CD4-positive, alpha-beta T cell treated with Interferon gamma for 1 hour (primary cell): ENCODE data around the gene TMC5.
A peak's percentile ranks its signal among the peaks of the same experiment; 100 is the strongest.
"Not testable (repeated sequence)": the region's sequence is repeated elsewhere in the genome, so short reads cannot be mapped to it uniquely, and the experiment has no call there.

ENCODE experiments used
- DNase-seq: peaks from one replicate; pipeline ENCODE4 v3.0.0-alpha.2; 2020

Gene TMC5

GRCh38 chr16:19417640-19418039 is at the start of gene TMC5:
Gene TMC5 (plus strand): TSS chr16:19417883. CDS start chr16:19440039, 22,156 bp downstream.
- DNase-seq: no peak

GRCh38 chr16:19372541-19372940 is 45.1 kb upstream of the TMC5 start:
- not testable (repeated sequence) for DNase-seq

GRCh38 chr16:19374402-19374801 is 43.3 kb upstream of the TMC5 start:
- no peak for DNase-seq

- DNase-seq: peak; percentile 6
Observed at GRCh38 chr16:19375561-19376158, 42.0 kb upstream of the TMC5 start.

- DNase-seq: no peak
Observed at GRCh38 chr16:19377864-19378263, 39.8 kb upstream of the TMC5 start.

GRCh38 chr16:19378511-19378910 is 39.2 kb upstream of the TMC5 start:
- DNase-seq: no peak

- DNase-seq: no peak
Observed at GRCh38 chr16:19379838-19380237, 37.8 kb upstream of the TMC5 start.

- no peak for DNase-seq
Observed at GRCh38 chr16:19380328-19380727, 37.4 kb upstream of the TMC5 start.

- DNase-seq: no peak
Observed at GRCh38 chr16:19382084-19382801, 35.4 kb upstream of the TMC5 start.

GRCh38 chr16:19382887-19383816 is 34.5 kb upstream of the TMC5 start:
- DNase-seq: no peak

GRCh38 chr16:19384656-19385055 is 33.0 kb upstream of the TMC5 start:
- no peak for DNase-seq

- DNase-seq: no peak
Observed at GRCh38 chr16:19386525-19386924, 31.2 kb upstream of the TMC5 start.

GRCh38 chr16:19389246-19389645 is 28.4 kb upstream of the TMC5 start:
- DNase-seq: peak; percentile 23

GRCh38 chr16:19391185-19391776 is 26.4 kb upstream of the TMC5 start:
- not testable (repeated sequence) for DNase-seq

GRCh38 chr16:19392352-19392751 is 25.3 kb upstream of the TMC5 start:
- no peak for DNase-seq

- no peak for DNase-seq
Observed at GRCh38 chr16:19393226-19394111, 24.2 kb upstream of the TMC5 start.

GRCh38 chr16:19395646-19396267 is 21.9 kb upstream of the TMC5 start:
- not testable (repeated sequence) for DNase-seq

GRCh38 chr16:19396555-19397011 is 21.1 kb upstream of the TMC5 start:
- DNase-seq: no peak

- not testable (repeated sequence) for DNase-seq
Observed at GRCh38 chr16:19397373-19397772, 20.3 kb upstream of the TMC5 start.

- DNase-seq: no peak
Observed at GRCh38 chr16:19400711-19401110, 17.0 kb upstream of the TMC5 start.

GRCh38 chr16:19406891-19407491 is 10.7 kb upstream of the TMC5 start:
- DNase-seq: no peak
